H9 (cell line): ENCODE measurements around the gene SERPINB5. TPM values are rescaled to one million over a fixed set of nuclear protein-coding genes. Genes with fewer than 3 reads are reported as not detected.

ENCODE experiments used
- DNase-seq: peaks from one replicate; pipeline ENCODE4 v3.0.0-alpha.2; 2017
- H2AFZ ChIP-seq: one replicate; pipeline ENCODE4 v1.6.1; 2013; ENCODE audit warnings: mild to moderate bottlenecking, low read length, control low read depth, moderate library complexity
- H2AK5ac ChIP-seq: 2 replicates; pipeline ENCODE4 v1.6.1; 2013; ENCODE audit warnings: low read length, control low read depth, mixed read lengths; ENCODE audit not compliant: insufficient read length
- H2BK120ac ChIP-seq: one replicate; pipeline ENCODE4 v1.6.1; 2013; ENCODE audit warnings: low read depth, mild to moderate bottlenecking, low read length, control low read depth, inconsistent platforms; ENCODE audit not compliant: poor library complexity, severe bottlenecking
- H2BK12ac ChIP-seq: 2 replicates; pipeline ENCODE4 v1.6.1; 2013; ENCODE audit warnings: low read length, control low read depth, mixed read lengths, low read depth; ENCODE audit not compliant: insufficient read length
- H2BK15ac ChIP-seq: 2 replicates; pipeline ENCODE4 v1.6.1; 2013; ENCODE audit warnings: low read depth, low read length, control low read depth
- H2BK20ac ChIP-seq: one replicate; pipeline ENCODE4 v1.6.1; 2013; ENCODE audit warnings: low read depth, mild to moderate bottlenecking, low read length, control low read depth, inconsistent platforms; ENCODE audit not compliant: poor library complexity, severe bottlenecking
- H2BK5ac ChIP-seq: 2 replicates; pipeline ENCODE4 v1.6.1; 2013; ENCODE audit warnings: low read length, control low read depth, mixed read lengths; ENCODE audit not compliant: insufficient read length
- H3K14ac ChIP-seq: 2 replicates; pipeline ENCODE4 v1.6.1; 2013; ENCODE audit warnings: low read length, control low read depth; ENCODE audit not compliant: insufficient read depth
- H3K18ac ChIP-seq: 2 replicates; pipeline ENCODE4 v1.6.1; 2013; ENCODE audit warnings: low read depth, mild to moderate bottlenecking, mixed read lengths, low read length, control low read depth; ENCODE audit not compliant: insufficient read length
- H3K23ac ChIP-seq: 2 replicates; pipeline ENCODE4 v1.6.1; 2013; ENCODE audit warnings: low read length, control low read depth, mixed read lengths, low read depth; ENCODE audit not compliant: insufficient read length
- H3K23me2 ChIP-seq: 2 replicates; pipeline ENCODE4 v1.6.1; 2013; ENCODE audit warnings: low read depth, mild to moderate bottlenecking, mixed read lengths, low read length, control low read depth; ENCODE audit not compliant: insufficient read length, poor library complexity, severe bottlenecking
- H3K27ac ChIP-seq: 2 replicates; pipeline ENCODE4 v1.5.1; 2013; ENCODE audit warnings: low read length, control low read depth, mixed read lengths, low read depth; ENCODE audit not compliant: insufficient read length
- H3K27me3 ChIP-seq: 2 replicates; pipeline ENCODE4 v1.6.1; 2013; ENCODE audit warnings: low read length, control low read depth, inconsistent platforms; ENCODE audit not compliant: insufficient read depth
- H3K4ac ChIP-seq: 2 replicates; pipeline ENCODE4 v1.6.1; 2013; ENCODE audit warnings: low read depth, mild to moderate bottlenecking, control low read depth, inconsistent platforms, low read length, moderate library complexity
- H3K4me1 ChIP-seq: 2 replicates; pipeline ENCODE4 v1.6.1; 2013; ENCODE audit warnings: low read length, control low read depth, inconsistent platforms; ENCODE audit not compliant: insufficient read depth
- H3K4me2 ChIP-seq: 2 replicates; pipeline ENCODE4 v1.6.1; 2013; ENCODE audit warnings: low read length, control low read depth, mixed read lengths; ENCODE audit not compliant: insufficient read length, insufficient read depth
- H3K56ac ChIP-seq: 2 replicates; pipeline ENCODE4 v1.6.1; 2013; ENCODE audit warnings: low read depth, mild to moderate bottlenecking, mixed read lengths, low read length, control low read depth; ENCODE audit not compliant: insufficient read length
- H3K79me1 ChIP-seq: 2 replicates; pipeline ENCODE4 v1.6.1; 2013; ENCODE audit warnings: low read depth, mild to moderate bottlenecking, moderate library complexity, low read length, control low read depth, inconsistent platforms; ENCODE audit not compliant: insufficient read depth, poor library complexity, severe bottlenecking
- H3K79me2 ChIP-seq: 2 replicates; pipeline ENCODE4 v1.6.1; 2013; ENCODE audit warnings: low read length, control low read depth, inconsistent platforms; ENCODE audit not compliant: insufficient read depth
- H3K9ac ChIP-seq: 2 replicates; pipeline ENCODE4 v1.6.1; 2013; ENCODE audit warnings: low read length, control low read depth, mixed read lengths; ENCODE audit not compliant: insufficient read length; ENCODE audit errors: extremely low read depth
- H3K9me3 ChIP-seq: one replicate; pipeline ENCODE4 v1.6.1; 2013; ENCODE audit warnings: low read depth, low read length, inconsistent platforms; ENCODE audit not compliant: control insufficient read depth
- H3T11ph ChIP-seq: one replicate; pipeline ENCODE4 v1.6.1; 2013; ENCODE audit warnings: mild to moderate bottlenecking, low read length, control low read depth, inconsistent platforms
- H4K20me1 ChIP-seq: one replicate; pipeline ENCODE4 v1.6.1; 2013; ENCODE audit not compliant: control insufficient read depth, insufficient read length, insufficient read depth
- H4K5ac ChIP-seq: 2 replicates; pipeline ENCODE4 v1.6.1; 2013; ENCODE audit warnings: low read depth, mild to moderate bottlenecking, mixed read lengths, low read length, control low read depth; ENCODE audit not compliant: insufficient read length
- H4K8ac ChIP-seq: replicated peaks from 2 replicates; pipeline ENCODE4 v1.6.1; 2013; ENCODE audit warnings: low read length, control low read depth, mixed read lengths, low read depth; ENCODE audit not compliant: insufficient read length
- H4K91ac ChIP-seq: 2 replicates; pipeline ENCODE4 v1.6.1; 2013; ENCODE audit warnings: low read depth, mild to moderate bottlenecking, moderate library complexity, mixed read lengths, low read length, control low read depth; ENCODE audit not compliant: insufficient read length
- H3K27ac Mint-ChIP-seq, 3 experiments: 2 replicates in 2 of 3; 3 replicates in 1 of 3; pipeline ENCODE4 v1.8.0; 2020 to 2021; ENCODE audit warnings: mixed read lengths in 3 of 3, mild to moderate bottlenecking in 1 of 3, moderate library complexity in 1 of 3
- H3K27me3 Mint-ChIP-seq: 2 replicates; pipeline ENCODE4 v1.8.0; 2021; ENCODE audit warnings: low read depth, mild to moderate bottlenecking, moderate library complexity, mixed read lengths
- H3K36me3 Mint-ChIP-seq, 3 experiments: 2 replicates in 2 of 3; 3 replicates in 1 of 3; pipeline ENCODE4 v1.8.0; 2020 to 2021; ENCODE audit warnings: low read depth in 3 of 3, mixed read lengths in 3 of 3; ENCODE audit not compliant: insufficient read depth in 1 of 3
- H3K4me1 Mint-ChIP-seq, 2 experiments: 2 replicates each; pipeline ENCODE4 v1.8.0; 2020; ENCODE audit warnings: mixed read lengths in 2 of 2
- H3K4me3 Mint-ChIP-seq, 2 experiments: 2 replicates in 1 of 2; 3 replicates in 1 of 2; pipeline ENCODE4 v1.8.0; 2020 to 2021; ENCODE audit warnings: mild to moderate bottlenecking in 2 of 2, mixed read lengths in 2 of 2, moderate library complexity in 1 of 2
- H3K9me3 Mint-ChIP-seq, 2 experiments: 2 replicates in 1 of 2; 3 replicates in 1 of 2; pipeline ENCODE4 v1.8.0; 2020; ENCODE audit warnings: mild to moderate bottlenecking in 2 of 2, mixed read lengths in 2 of 2, moderate library complexity in 1 of 2
- CTCF ChIP-seq: fragments of 200-600 bp; sonication (generic); conservative IDR thresholded peaks from 3 replicates; pipeline ENCODE4 v1.8.0; 2021; ENCODE audit warnings: antibody characterized with exemption, mild to moderate bottlenecking
- WGBS: extraction: QIAGEN DNeasy Blood & Tissue Kit; methylation state at CpG from one replicate; pipeline ENCODE4 v1.1.7; 2013; ENCODE audit warnings: missing lambda C conversion rate, low lambda C conversion rate, mixed read lengths; ENCODE audit not compliant: insufficient read length; ENCODE audit errors: extremely low coverage; 5-methylcytosine and 5-hydroxymethylcytosine counted together
- total RNA-seq: library from RNA; stranded (reverse); gene quantifications from 2 replicates; pipeline ENCODE4 v1.2.1, GENCODE V29; 2021

The SERPINB5 gene
- total RNA-seq, 1 experiment from 2014 or later, result not detected

DNA sequence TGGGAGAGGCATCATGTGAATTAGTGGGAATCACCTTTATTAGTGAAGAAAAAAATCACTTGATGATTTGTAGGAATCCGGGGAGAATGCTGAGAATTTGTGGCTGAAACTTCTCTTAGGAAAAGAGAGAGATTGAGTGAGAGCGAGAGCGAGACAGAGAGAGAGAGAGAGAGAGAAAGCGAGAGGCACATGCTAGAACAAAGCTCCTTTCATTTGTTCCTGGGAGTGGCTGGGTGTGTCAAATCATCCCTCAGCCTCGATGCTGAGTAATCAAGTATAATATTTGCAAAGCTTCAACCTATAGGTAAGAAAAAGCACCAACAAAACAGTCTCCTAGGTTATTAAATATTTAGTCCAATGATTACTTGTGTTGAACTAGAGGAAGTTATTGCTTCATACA lies 4.4 kb upstream of the SERPINB5 start:
- H2BK20ac ChIP-seq, result no peak overlapping the region
- no peak for DNase-seq
- H2BK12ac ChIP-seq, result no peak overlapping the region
- no peak overlapping the region for H3K18ac ChIP-seq
- H3K4me1 Mint-ChIP-seq, result no peaks in the 10 kb centered on the region
- no peaks in the 10 kb centered on the region for H3K23me2 ChIP-seq
- H3K4me3 Mint-ChIP-seq, result no peak overlapping the region
- no peak overlapping the region for H4K5ac ChIP-seq
- no peak overlapping the region for H4K91ac ChIP-seq
- no peak overlapping the region for H3K27ac ChIP-seq
- no peaks in the 10 kb centered on the region for H3K27me3 ChIP-seq
- TF ChIP-seq CTCF, result no peak
- no peaks in the 10 kb centered on the region for H4K20me1 ChIP-seq
- H3K79me1 ChIP-seq, result no peaks in the 10 kb centered on the region
- H3K27me3 Mint-ChIP-seq, result no peaks in the 10 kb centered on the region; the same call in 1 of the 2 replicates
- no peak overlapping the region for H2BK15ac ChIP-seq
- H3T11ph ChIP-seq, result no peak overlapping the region
- no CpG with 5 or more reads among the region's 5 CpGs for WGBS
- no peak overlapping the region for H3K27ac Mint-ChIP-seq
- H3K36me3 Mint-ChIP-seq, result no peaks in the 10 kb centered on the region
- H3K14ac ChIP-seq, result no peak overlapping the region
- H2AK5ac ChIP-seq, result no peak overlapping the region
- H2BK5ac ChIP-seq, result no peak overlapping the region
- H3K4me2 ChIP-seq, result no peak overlapping the region
- H3K56ac ChIP-seq, result no peak overlapping the region
- H2AFZ ChIP-seq, result no peak overlapping the region
- H3K79me2 ChIP-seq, result no peaks in the 10 kb centered on the region
- H3K4me1 ChIP-seq, result no peaks in the 10 kb centered on the region
- no peak overlapping the region for H3K23ac ChIP-seq
- no peak overlapping the region for H3K4ac ChIP-seq
- no peak overlapping the region for H3K9ac ChIP-seq
- H4K8ac ChIP-seq, result no peak overlapping the region
- H2BK120ac ChIP-seq, result no peak overlapping the region
- H3K9me3 Mint-ChIP-seq, result no peaks in the 10 kb centered on the region
- H3K9me3 ChIP-seq, result no peaks in the 10 kb centered on the region
